GM10248 (cell line): Measurements from ENCODE around the gene CYREN.
"Not testable (repeated sequence)": the region's sequence is repeated elsewhere in the genome, so short reads cannot be mapped to it uniquely, and the experiment has no call there.

ENCODE experiments used
- CTCF ChIA-PET: fragments of 300-600 bp; sonication (Branson Sonifier 250); formaldehyde crosslinking; extraction: SDS; loops from one replicate; lab custom pipeline; 2021; ENCODE audit warnings: antibody characterized with exemption; lab: Yijun Ruan, JAX
- POLR2A ChIA-PET: fragments of 350-650 bp; sonication (Branson Sonifier 250); formaldehyde crosslinking; extraction: SDS; loops from one replicate; lab custom pipeline; 2020; ENCODE audit warnings: antibody characterized with exemption; lab: Yijun Ruan, JAX
- DNase-seq: peaks from one replicate; pipeline ENCODE4 v3.0.0; 2012; ENCODE audit errors: extremely low spot score
- TF ChIP-seq, protein P1 (sequence below): IDR thresholded peaks from 2 replicates; pipeline ENCODE4 v1.5.1; 2012; ENCODE audit warnings: mild to moderate bottlenecking, low read depth; ENCODE audit errors: extremely low read depth, missing control alignments, control extremely low read depth

The CYREN gene

GRCh38 chr7:135147341-135147898 lies 23.1 kb downstream of the CYREN start:
- TF ChIP-seq, protein P1, sequence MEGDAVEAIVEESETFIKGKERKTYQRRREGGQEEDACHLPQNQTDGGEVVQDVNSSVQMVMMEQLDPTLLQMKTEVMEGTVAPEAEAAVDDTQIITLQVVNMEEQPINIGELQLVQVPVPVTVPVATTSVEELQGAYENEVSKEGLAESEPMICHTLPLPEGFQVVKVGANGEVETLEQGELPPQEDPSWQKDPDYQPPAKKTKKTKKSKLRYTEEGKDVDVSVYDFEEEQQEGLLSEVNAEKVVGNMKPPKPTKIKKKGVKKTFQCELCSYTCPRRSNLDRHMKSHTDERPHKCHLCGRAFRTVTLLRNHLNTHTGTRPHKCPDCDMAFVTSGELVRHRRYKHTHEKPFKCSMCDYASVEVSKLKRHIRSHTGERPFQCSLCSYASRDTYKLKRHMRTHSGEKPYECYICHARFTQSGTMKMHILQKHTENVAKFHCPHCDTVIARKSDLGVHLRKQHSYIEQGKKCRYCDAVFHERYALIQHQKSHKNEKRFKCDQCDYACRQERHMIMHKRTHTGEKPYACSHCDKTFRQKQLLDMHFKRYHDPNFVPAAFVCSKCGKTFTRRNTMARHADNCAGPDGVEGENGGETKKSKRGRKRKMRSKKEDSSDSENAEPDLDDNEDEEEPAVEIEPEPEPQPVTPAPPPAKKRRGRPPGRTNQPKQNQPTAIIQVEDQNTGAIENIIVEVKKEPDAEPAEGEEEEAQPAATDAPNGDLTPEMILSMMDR: no peak
- ChIA-PET POLR2A (interaction anchor here (0.8 to 2.2 kb wide), 3 partner anchors 11 to 152 kb away, joined by 3 to 7 read pairs (median 4); no protein-coding TSS in a partner anchor), CTCF (interaction anchor here (0.9 to 6.1 kb wide), 8 partner anchors 12 to 160 kb away, joined by 3 to 38 read pairs (median 8); partner anchors contain the start of genes AGBL3 and CYREN)
- DNase-seq: no peak

DNA sequence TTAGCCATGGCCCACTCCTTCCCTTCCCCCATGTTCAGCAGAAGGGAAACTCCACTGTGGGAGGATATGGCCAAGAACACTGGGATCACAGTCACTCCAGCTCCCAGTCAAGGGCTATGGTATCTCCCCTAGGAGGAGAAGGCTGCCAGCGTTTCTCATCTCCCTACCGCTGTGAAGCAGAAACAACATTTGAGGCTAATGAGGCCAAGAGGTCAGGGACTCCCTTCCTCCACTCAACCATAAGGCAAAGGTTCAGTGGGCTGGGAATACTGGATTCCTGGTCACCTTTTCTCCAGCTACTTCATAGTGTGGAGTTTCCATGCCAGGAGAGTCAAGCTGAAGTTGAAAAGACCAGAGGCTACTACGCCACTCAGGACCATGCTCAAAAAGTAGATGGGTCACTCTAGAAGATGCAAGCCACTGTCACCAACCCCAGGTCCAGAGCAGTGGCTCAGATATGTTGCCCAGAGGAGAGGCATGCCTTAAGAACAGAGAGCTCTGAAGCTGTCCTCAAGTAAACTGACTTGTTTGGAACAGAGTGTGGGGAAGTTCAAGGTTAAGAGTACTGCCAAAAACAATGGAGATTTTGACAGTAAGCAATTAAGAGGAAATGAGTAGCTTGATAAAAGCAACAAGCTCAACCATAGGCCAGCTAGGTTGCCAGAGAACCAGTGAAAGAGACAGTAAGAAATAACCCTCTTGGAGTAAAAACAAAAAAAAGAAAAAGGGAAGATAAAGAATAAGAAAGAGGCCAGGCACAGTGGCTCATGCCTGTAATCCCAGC lies 26.4 kb downstream of the CYREN start:
- ChIA-PET POLR2A (no interaction called here), CTCF (interaction anchor here (0.9 to 2.6 kb wide), 6 partner anchors 9 to 157 kb away, joined by 3 to 9 read pairs (median 3); partner anchors contain the start of gene CYREN)
- TF ChIP-seq, protein P1: no peak

DNA sequence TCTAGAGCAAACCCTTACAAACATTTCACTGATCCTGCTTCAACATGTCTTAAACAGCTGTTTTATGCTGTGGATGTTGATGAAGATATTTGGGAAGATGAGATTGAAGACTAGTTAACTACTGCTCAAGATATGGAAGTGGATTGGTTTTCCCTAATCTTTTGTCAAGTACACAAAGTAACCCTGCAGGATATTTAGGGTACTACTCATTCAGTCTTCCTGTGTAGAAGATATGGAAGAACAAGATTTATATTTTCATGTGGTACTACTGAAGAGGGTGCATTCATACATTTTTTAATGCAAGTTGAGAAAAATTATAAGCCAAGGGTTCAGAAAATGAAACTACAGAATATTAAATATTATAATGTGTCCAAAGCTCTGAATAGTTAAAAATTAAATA lies 40.9 kb downstream of the CYREN start:
- ChIA-PET POLR2A (no interaction called here), CTCF (no interaction called here)
- TF ChIP-seq, protein P1: no peak
- DNase-seq: no peak

More for the DNA sequence above, 26.4 kb downstream of the CYREN start:
- no peak for DNase-seq

GRCh38 chr7:135128931-135129330 lies 41.6 kb downstream of the CYREN start:
- POLR2A ChIA-PET: no interaction called here
- CTCF ChIA-PET: interaction anchor here (1.1 kb wide), 1 partner anchor 78 kb away, joined by 3 read pairs; no protein-coding TSS in a partner anchor
- TF ChIP-seq, protein P1: no peak
- no peak for DNase-seq

GRCh38 chr7:135124631-135125030 lies 45.9 kb downstream of the CYREN start:
- POLR2A ChIA-PET, DNase-seq: not testable (repeated sequence)
- CTCF ChIA-PET: interaction anchor here (1.1 to 2.6 kb wide), 3 partner anchors 9 to 15 kb away, joined by 3 to 6 read pairs (median 4); no protein-coding TSS in a partner anchor

DNA sequence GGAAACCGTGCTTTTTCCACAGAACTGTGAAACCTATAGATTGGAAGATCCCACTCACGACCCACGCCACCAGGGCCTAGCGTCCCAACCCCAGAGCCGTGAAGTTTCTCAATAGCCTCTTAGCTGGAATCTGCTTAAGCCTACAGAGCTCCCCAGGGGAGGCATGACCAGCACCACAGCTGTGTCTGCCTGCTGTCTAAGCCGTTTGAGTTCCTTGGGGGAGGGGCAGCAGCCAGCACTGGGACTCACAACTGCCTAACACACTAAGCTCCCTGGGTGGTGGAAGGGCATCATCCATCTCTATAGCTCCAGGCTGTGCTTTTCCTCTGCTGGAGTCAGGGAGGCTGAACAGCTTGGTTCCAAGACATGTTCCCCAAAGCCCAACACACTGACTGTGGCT lies 48.6 kb downstream of the CYREN start:
- POLR2A ChIA-PET: no interaction called here
- CTCF ChIA-PET: no interaction called here
- TF ChIP-seq, protein P1: no peak
- DNase-seq: no peak

DNA sequence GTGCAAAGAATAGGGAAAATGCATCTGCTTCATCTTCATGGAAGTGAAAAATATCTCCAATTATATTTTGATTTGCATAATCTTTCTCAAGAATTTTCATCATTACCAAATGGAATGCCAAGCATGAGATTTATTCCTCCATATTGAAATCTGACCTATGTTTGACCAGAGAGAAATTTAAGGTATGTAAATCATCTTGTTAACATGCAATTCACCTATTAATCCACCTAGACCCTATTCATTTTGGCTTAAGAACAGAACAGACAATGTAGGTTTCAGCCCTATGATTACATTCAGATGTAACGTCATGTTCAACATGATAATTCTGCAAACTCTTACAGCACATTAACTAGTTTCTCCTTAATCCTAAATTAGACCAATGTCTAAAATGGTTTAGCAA lies 53.4 kb downstream of the CYREN start:
- POLR2A ChIA-PET: no interaction called here
- CTCF ChIA-PET: no interaction called here
- TF ChIP-seq, protein P1: no peak
- no peak for DNase-seq
